Measurements from ENCODE around the gene PAOX. TPM values are rescaled to one million over a fixed set of nuclear protein-coding genes. Genes with fewer than 3 reads are reported as not detected.
A peak's percentile ranks its signal among the peaks of the same experiment; 100 is the strongest.

The PAOX gene
- 10 to 100 TPM in 2 of 4 donors, 1 to 10 TPM in 2; 7.1 to 14.5 (median 9.6) TPM for total RNA-seq

GRCh38 chr10:133379152-133379800 is at the start of gene PAOX:
PAOX (plus strand) TSS chr10:133379262; CDS start chr10:133379317, 55 bp downstream.
- Histone ChIP-seq H3K4me3 (peak within 1 kb of the TSS; percentile 82 to 93), H3K36me3 (peaks cover 0 to 29% of the 10 kb centered on the region in 2 donors), H3K27me3 (no peaks in the 10 kb centered on the region), H3K4me1 (peaks cover 0 to 31% (median 13%) of the 10 kb centered on the region in 3 donors), H3K27ac (peak within 1 kb of the TSS; percentile 56 to 88 (median 88)), H3K9me3 (no peaks in the 10 kb centered on the region)
- TF ChIP-seq POLR2AphosphoS5 (IDR thresholded peaks at IDR 0.05): no peak
- TF ChIP-seq POLR2A (IDR thresholded peaks at IDR 0.05): peak in 1 of 2 donors; percentile 9
- peak; percentile 81 for ATAC-seq
- WGBS, 2 donors (ENCODE audit: low coverage in 1 of 2): no CpG with 5 or more reads among the region's 78 CpGs

GRCh38 chr10:133329491-133330202 is 49.4 kb upstream of the PAOX start:
- ATAC-seq: peak; percentile 85
- H3K27ac ChIP-seq: no peak overlapping the region
- H3K27me3 ChIP-seq: peaks cover 88% of the 10 kb centered on the region
- H3K9me3 ChIP-seq: no peaks in the 10 kb centered on the region
- TF ChIP-seq POLR2AphosphoS5 (IDR thresholded peaks at IDR 0.05) (peak; percentile 45), CTCF (IDR thresholded peaks at IDR 0.05) (peak in 3 of 4 experiments; percentile 85 to 96 (median 85)), EP300 (IDR thresholded peaks at IDR 0.05) (no peak)
- H3K4me3 ChIP-seq: peak overlapping the region in 1 of 2 donors; percentile 35
- H3K4me1 ChIP-seq: peaks cover 3 to 28% (median 17%) of the 10 kb centered on the region in 3 donors
- H3K36me3 ChIP-seq: no peaks in the 10 kb centered on the region
- WGBS, 2 donors (ENCODE audit: low coverage in 1 of 2): 3 to 15% methylated on average over 17 of the region's 37 CpGs

- Histone ChIP-seq H3K36me3 (no peaks in the 10 kb centered on the region), H3K27ac (no peak overlapping the region), H3K4me3 (no peak overlapping the region), H3K9me3 (no peaks in the 10 kb centered on the region), H3K4me1 (peaks cover 0 to 36% (median 26%) of the 10 kb centered on the region in 3 donors), H3K27me3 (peaks cover 88% of the 10 kb centered on the region)
- 74 to 75% methylated on average over 3 to 24 of the region's 30 CpGs for WGBS, 2 donors (ENCODE audit: low coverage in 1 of 2)
- no peak for ATAC-seq
- TF ChIP-seq POLR2A (IDR thresholded peaks at IDR 0.05): no peak
These were observed 45.9 kb upstream of the PAOX start for GRCh38 chr10:133332936-133333699.

GRCh38 chr10:133334503-133335245 is 44.4 kb upstream of the PAOX start:
- 31% methylated on average over 15 of the region's 51 CpGs; no CpG with 5 or more reads in 1 of the 2 donors for WGBS, 2 donors (ENCODE audit: low coverage in 1 of 2)
- Histone ChIP-seq H3K4me1 (peaks cover 0 to 31% (median 23%) of the 10 kb centered on the region in 3 donors), H3K9me3 (no peaks in the 10 kb centered on the region), H3K27ac (no peak overlapping the region), H3K36me3 (no peaks in the 10 kb centered on the region), H3K4me3 (peak overlapping the region in 1 of 2 donors; percentile 46), H3K27me3 (peaks cover 88% of the 10 kb centered on the region)
- TF ChIP-seq POLR2A (IDR thresholded peaks at IDR 0.05) (no peak), CTCF (IDR thresholded peaks at IDR 0.05) (no peak), EP300 (IDR thresholded peaks at IDR 0.05) (no peak), POLR2AphosphoS5 (IDR thresholded peaks at IDR 0.05) (no peak)
- peak; percentile 26 for ATAC-seq

- WGBS, 2 donors (ENCODE audit: low coverage in 1 of 2): no CpG with 5 or more reads among the region's 75 CpGs
- Histone ChIP-seq H3K4me1 (peaks cover 0 to 26% (median 23%) of the 10 kb centered on the region in 3 donors), H3K4me3 (peak overlapping the region; percentile 1 to 46), H3K27me3 (peaks cover 91% of the 10 kb centered on the region), H3K36me3 (no peaks in the 10 kb centered on the region), H3K9me3 (no peaks in the 10 kb centered on the region), H3K27ac (no peak overlapping the region)
- no peak for ATAC-seq
- TF ChIP-seq EP300 (IDR thresholded peaks at IDR 0.05) (no peak), POLR2A (IDR thresholded peaks at IDR 0.05) (no peak), POLR2AphosphoS5 (IDR thresholded peaks at IDR 0.05) (no peak), CTCF (IDR thresholded peaks at IDR 0.05) (no peak)
These were observed 43.6 kb upstream of the PAOX start for GRCh38 chr10:133335246-133336117.
